Measurements from ENCODE around the gene DNAH5.

Gene DNAH5

DNA sequence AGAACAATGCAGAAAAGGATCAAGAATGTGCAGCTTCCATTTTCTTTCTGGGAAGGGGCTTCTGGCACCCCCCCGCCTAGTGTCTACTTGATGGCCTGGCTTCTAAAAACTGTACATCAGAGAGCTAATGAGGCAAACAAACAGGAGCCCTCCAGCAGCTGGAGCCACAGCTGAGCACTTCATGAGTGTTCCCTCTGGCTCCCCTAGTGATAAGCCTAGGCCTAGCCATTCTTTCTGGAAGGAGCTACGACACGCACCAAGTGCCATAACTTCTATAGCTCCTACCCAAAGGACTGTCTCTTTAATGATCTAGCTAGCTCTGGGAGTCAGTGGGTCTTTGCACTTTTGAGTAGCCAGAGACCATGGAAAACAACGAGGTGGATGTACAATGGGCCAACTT, 66.1 kb downstream of the DNAH5 start:
- no peaks in the 10 kb centered on the region for H3K79me2 ChIP-seq (ENCODE audit: insufficient read depth, low read length)
- H3K4me3 ChIP-seq (ENCODE audit: low read depth, low read length, poor library complexity, severe bottlenecking), result no peak overlapping the region
- no peaks in the 10 kb centered on the region for H3K9me3 ChIP-seq (ENCODE audit: low read length)
- H3K27ac ChIP-seq (ENCODE audit: low read depth, low read length, poor library complexity, severe bottlenecking), result no peak overlapping the region
- no peaks in the 10 kb centered on the region for H4K20me1 ChIP-seq (ENCODE audit: insufficient read depth, low read length)
- H3K27me3 ChIP-seq (ENCODE audit: insufficient read depth, low read length), result no peaks in the 10 kb centered on the region
- no peaks in the 10 kb centered on the region for H3K4me1 ChIP-seq (ENCODE audit: insufficient read depth, low read length, severe bottlenecking)
- H2AFZ ChIP-seq (ENCODE audit: low read length), result no peak overlapping the region
- H3F3A ChIP-seq (ENCODE audit: insufficient read depth, low read length), result no peaks in the 10 kb centered on the region
- H3K36me3 ChIP-seq (ENCODE audit: insufficient read depth, low read length), result no peaks in the 10 kb centered on the region
- TF ChIP-seq EZH2 (IDR thresholded peaks at IDR 0.05; ENCODE audit: borderline replicate concordance, low read length), result no peak
- TF ChIP-seq, protein P1, sequence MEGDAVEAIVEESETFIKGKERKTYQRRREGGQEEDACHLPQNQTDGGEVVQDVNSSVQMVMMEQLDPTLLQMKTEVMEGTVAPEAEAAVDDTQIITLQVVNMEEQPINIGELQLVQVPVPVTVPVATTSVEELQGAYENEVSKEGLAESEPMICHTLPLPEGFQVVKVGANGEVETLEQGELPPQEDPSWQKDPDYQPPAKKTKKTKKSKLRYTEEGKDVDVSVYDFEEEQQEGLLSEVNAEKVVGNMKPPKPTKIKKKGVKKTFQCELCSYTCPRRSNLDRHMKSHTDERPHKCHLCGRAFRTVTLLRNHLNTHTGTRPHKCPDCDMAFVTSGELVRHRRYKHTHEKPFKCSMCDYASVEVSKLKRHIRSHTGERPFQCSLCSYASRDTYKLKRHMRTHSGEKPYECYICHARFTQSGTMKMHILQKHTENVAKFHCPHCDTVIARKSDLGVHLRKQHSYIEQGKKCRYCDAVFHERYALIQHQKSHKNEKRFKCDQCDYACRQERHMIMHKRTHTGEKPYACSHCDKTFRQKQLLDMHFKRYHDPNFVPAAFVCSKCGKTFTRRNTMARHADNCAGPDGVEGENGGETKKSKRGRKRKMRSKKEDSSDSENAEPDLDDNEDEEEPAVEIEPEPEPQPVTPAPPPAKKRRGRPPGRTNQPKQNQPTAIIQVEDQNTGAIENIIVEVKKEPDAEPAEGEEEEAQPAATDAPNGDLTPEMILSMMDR (IDR thresholded peaks at IDR 0.05; ENCODE audit: low read length), result no peak
- no peak overlapping the region for H3K4me2 ChIP-seq (ENCODE audit: low read length)
- H3K9me2 ChIP-seq (ENCODE audit: low read depth, low read length), result no peaks in the 10 kb centered on the region
- H3K9ac ChIP-seq (ENCODE audit: low read length), result no peak overlapping the region

DNA sequence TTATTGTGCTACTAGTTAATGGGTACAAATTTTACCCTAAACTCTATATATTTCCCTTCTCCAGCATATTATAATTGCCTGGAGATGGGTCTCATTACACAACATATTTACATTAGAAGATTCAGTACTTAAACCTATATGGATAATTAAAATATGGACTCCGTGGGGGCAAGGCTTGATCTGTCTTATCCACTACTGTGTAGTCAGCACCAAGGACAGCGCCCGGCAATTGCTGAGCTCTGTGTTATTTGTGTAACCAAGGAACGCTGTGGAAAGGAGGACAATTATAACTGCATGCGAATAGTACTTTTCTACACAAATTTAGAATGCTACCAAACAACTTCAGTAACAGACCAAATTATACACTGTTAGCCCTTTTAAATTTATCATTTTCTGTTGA, 77.7 kb downstream of the DNAH5 start:
- no peaks in the 10 kb centered on the region for H4K20me1 ChIP-seq (ENCODE audit: insufficient read depth, low read length)
- no peaks in the 10 kb centered on the region for H3F3A ChIP-seq (ENCODE audit: insufficient read depth, low read length)
- H3K9me3 ChIP-seq (ENCODE audit: low read length), result no peaks in the 10 kb centered on the region
- no peaks in the 10 kb centered on the region for H3K79me2 ChIP-seq (ENCODE audit: insufficient read depth, low read length)
- H3K27ac ChIP-seq (ENCODE audit: low read depth, low read length, poor library complexity, severe bottlenecking), result no peak overlapping the region
- no peak overlapping the region for H3K9ac ChIP-seq (ENCODE audit: low read length)
- no peak overlapping the region for H3K4me2 ChIP-seq (ENCODE audit: low read length)
- H3K27me3 ChIP-seq (ENCODE audit: insufficient read depth, low read length), result no peaks in the 10 kb centered on the region
- no peaks in the 10 kb centered on the region for H3K36me3 ChIP-seq (ENCODE audit: insufficient read depth, low read length)
- TF ChIP-seq EZH2 (IDR thresholded peaks at IDR 0.05; ENCODE audit: borderline replicate concordance, low read length), result no peak
- TF ChIP-seq, protein P1 (IDR thresholded peaks at IDR 0.05; ENCODE audit: low read length), result no peak
- no peaks in the 10 kb centered on the region for H3K9me2 ChIP-seq (ENCODE audit: low read depth, low read length)
- no peak overlapping the region for H2AFZ ChIP-seq (ENCODE audit: low read length)
- H3K4me1 ChIP-seq (ENCODE audit: insufficient read depth, low read length, severe bottlenecking), result no peaks in the 10 kb centered on the region
- no peak overlapping the region for H3K4me3 ChIP-seq (ENCODE audit: low read depth, low read length, poor library complexity, severe bottlenecking)

DNA sequence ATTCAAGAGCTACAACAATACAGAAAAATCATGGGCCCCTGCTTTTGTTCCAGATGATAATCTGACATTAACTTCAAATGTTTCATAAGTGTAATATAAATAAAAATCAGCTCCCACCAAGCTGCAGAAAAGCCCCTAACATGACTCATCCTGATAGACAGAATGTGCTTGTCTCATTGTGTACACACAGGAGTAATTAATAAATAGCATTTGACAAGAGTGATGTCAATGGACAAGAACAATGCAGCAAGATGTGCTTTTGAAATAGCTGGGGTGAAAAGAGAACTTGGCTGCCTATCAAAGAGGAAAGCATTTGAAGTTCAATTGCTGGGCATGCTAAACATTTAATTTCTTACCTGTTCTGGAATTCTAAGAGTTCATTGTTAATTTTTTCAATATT, 79.2 kb downstream of the DNAH5 start:
- Histone ChIP-seq H2AFZ (ENCODE audit: low read length) (no peak overlapping the region), H3K79me2 (ENCODE audit: insufficient read depth, low read length) (no peaks in the 10 kb centered on the region), H3K4me2 (ENCODE audit: low read length) (no peak overlapping the region), H3K36me3 (ENCODE audit: insufficient read depth, low read length) (no peaks in the 10 kb centered on the region), H3K4me1 (ENCODE audit: insufficient read depth, low read length, severe bottlenecking) (no peaks in the 10 kb centered on the region), H3K27me3 (ENCODE audit: insufficient read depth, low read length) (no peaks in the 10 kb centered on the region), H4K20me1 (ENCODE audit: insufficient read depth, low read length) (no peaks in the 10 kb centered on the region), H3F3A (ENCODE audit: insufficient read depth, low read length) (no peaks in the 10 kb centered on the region), H3K9me3 (ENCODE audit: low read length) (no peaks in the 10 kb centered on the region), H3K4me3 (ENCODE audit: low read depth, low read length, poor library complexity, severe bottlenecking) (no peak overlapping the region), H3K9me2 (ENCODE audit: low read depth, low read length) (no peaks in the 10 kb centered on the region), H3K9ac (ENCODE audit: low read length) (no peak overlapping the region), H3K27ac (ENCODE audit: low read depth, low read length, poor library complexity, severe bottlenecking) (no peak overlapping the region)
- TF ChIP-seq, protein P1 (IDR thresholded peaks at IDR 0.05; ENCODE audit: low read length), result no peak
- no peak for TF ChIP-seq EZH2 (IDR thresholded peaks at IDR 0.05; ENCODE audit: borderline replicate concordance, low read length)
